Sigmoid colon (tissue), 4 donors: ENCODE results near the gene SPATS2L.

Experiments used
- POLR2A ChIP-seq, 2 donors: fragments of 450-650 bp; IDR thresholded peaks; one replicate each; pipeline ENCODE4 v1.6.1; 2016; ENCODE audit warnings: antibody characterized with exemption in 2 of 2, mild to moderate bottlenecking in 2 of 2, moderate library complexity in 2 of 2
- POLR2AphosphoS5 ChIP-seq, 4 donors: sonication (generic); formaldehyde crosslinking; IDR thresholded peaks; one replicate each; pipeline ENCODE4 v1.6.1; 2017; ENCODE audit warnings: antibody characterized with exemption in 4 of 4

GRCh38 chr2:200335657-200336056 lies 29.2 kb downstream of the SPATS2L start:
- TF ChIP-seq POLR2A (IDR thresholded peaks at IDR 0.05) (no peak), POLR2AphosphoS5 (IDR thresholded peaks at IDR 0.05) (no peak)
